Ishikawa (cell line): ENCODE data around the gene LEMD1.

Experiments used
- CEBPB ChIP-seq: IDR thresholded peaks from 2 replicates; pipeline ENCODE4 v1.6.1; 2012
- CREB1 ChIP-seq: IDR thresholded peaks from 2 replicates; pipeline ENCODE4 v1.6.1; 2012; ENCODE audit warnings: low read depth
- EGR1 ChIP-seq: IDR thresholded peaks from 2 replicates; pipeline ENCODE4 v1.6.1; 2012
- EP300 ChIP-seq: IDR thresholded peaks from 2 replicates; pipeline ENCODE4 v1.6.1; 2012; ENCODE audit warnings: borderline replicate concordance
- FOXM1 ChIP-seq: IDR thresholded peaks from 2 replicates; pipeline ENCODE4 v1.6.1; 2012; ENCODE audit warnings: low read depth, borderline replicate concordance
- NFIC ChIP-seq: IDR thresholded peaks from 2 replicates; pipeline ENCODE4 v1.6.1; 2012
- RAD21 ChIP-seq: IDR thresholded peaks from 2 replicates; pipeline ENCODE4 v1.6.1; 2012; ENCODE audit warnings: low read depth
- TAF1 ChIP-seq: IDR thresholded peaks from 2 replicates; pipeline ENCODE4 v1.6.1; 2012; ENCODE audit warnings: low read depth, mild to moderate bottlenecking
- TCF12 ChIP-seq: IDR thresholded peaks from 2 replicates; pipeline ENCODE4 v1.6.1; 2012; ENCODE audit warnings: low read depth
- TEAD4 ChIP-seq: IDR thresholded peaks from 2 replicates; pipeline ENCODE4 v1.6.1; 2012
- YY1 ChIP-seq: IDR thresholded peaks from 2 replicates; pipeline ENCODE4 v1.6.1; 2012; ENCODE audit warnings: low read depth
- ZBTB7A ChIP-seq: IDR thresholded peaks from 2 replicates; pipeline ENCODE4 v1.6.1; 2012; ENCODE audit warnings: low read depth
- TF ChIP-seq, protein P1 (sequence below): IDR thresholded peaks from 2 replicates; pipeline ENCODE4 v1.6.1; 2012
- TF ChIP-seq, protein P2 (sequence below): IDR thresholded peaks from 2 replicates; pipeline ENCODE4 v1.6.1; 2012; ENCODE audit warnings: low read depth, mild to moderate bottlenecking
- TF ChIP-seq, protein P3 (sequence below): IDR thresholded peaks from 2 replicates; pipeline ENCODE4 v1.6.1; 2012

Gene LEMD1

DNA sequence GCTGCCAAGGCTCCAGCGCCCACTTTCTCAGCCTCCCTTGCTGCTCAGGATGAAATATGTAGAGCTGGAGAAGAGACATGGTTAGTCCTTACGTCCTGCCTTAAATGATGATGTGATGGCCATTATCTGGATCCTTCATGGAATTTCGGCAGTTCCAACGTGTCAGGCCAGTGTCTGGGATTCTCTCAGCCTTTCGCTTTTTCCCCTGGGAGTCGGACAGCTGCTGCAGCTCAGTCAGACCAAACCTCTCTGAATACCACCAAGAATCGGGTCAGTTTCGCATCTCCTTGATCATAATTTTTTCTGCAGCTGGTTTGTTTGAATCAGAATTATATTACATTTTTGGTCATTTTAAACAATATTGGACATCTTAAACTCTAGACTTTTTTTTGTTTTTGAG lies 42.8 kb downstream of the LEMD1 start:
- TF ChIP-seq EGR1 (no peak), RAD21 (no peak), CEBPB (no peak), EP300 (no peak), TEAD4 (no peak), TAF1 (no peak), FOXM1 (no peak), NFIC (no peak), YY1 (no peak), TCF12 (no peak), CREB1 (no peak), ZBTB7A (no peak)
- TF ChIP-seq, protein P1, sequence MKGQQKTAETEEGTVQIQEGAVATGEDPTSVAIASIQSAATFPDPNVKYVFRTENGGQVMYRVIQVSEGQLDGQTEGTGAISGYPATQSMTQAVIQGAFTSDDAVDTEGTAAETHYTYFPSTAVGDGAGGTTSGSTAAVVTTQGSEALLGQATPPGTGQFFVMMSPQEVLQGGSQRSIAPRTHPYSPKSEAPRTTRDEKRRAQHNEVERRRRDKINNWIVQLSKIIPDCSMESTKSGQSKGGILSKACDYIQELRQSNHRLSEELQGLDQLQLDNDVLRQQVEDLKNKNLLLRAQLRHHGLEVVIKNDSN: no peak
- TF ChIP-seq, protein P2, sequence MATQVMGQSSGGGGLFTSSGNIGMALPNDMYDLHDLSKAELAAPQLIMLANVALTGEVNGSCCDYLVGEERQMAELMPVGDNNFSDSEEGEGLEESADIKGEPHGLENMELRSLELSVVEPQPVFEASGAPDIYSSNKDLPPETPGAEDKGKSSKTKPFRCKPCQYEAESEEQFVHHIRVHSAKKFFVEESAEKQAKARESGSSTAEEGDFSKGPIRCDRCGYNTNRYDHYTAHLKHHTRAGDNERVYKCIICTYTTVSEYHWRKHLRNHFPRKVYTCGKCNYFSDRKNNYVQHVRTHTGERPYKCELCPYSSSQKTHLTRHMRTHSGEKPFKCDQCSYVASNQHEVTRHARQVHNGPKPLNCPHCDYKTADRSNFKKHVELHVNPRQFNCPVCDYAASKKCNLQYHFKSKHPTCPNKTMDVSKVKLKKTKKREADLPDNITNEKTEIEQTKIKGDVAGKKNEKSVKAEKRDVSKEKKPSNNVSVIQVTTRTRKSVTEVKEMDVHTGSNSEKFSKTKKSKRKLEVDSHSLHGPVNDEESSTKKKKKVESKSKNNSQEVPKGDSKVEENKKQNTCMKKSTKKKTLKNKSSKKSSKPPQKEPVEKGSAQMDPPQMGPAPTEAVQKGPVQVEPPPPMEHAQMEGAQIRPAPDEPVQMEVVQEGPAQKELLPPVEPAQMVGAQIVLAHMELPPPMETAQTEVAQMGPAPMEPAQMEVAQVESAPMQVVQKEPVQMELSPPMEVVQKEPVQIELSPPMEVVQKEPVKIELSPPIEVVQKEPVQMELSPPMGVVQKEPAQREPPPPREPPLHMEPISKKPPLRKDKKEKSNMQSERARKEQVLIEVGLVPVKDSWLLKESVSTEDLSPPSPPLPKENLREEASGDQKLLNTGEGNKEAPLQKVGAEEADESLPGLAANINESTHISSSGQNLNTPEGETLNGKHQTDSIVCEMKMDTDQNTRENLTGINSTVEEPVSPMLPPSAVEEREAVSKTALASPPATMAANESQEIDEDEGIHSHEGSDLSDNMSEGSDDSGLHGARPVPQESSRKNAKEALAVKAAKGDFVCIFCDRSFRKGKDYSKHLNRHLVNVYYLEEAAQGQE: no peak
- TF ChIP-seq, protein P3, sequence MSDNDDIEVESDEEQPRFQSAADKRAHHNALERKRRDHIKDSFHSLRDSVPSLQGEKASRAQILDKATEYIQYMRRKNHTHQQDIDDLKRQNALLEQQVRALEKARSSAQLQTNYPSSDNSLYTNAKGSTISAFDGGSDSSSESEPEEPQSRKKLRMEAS: no peak

DNA sequence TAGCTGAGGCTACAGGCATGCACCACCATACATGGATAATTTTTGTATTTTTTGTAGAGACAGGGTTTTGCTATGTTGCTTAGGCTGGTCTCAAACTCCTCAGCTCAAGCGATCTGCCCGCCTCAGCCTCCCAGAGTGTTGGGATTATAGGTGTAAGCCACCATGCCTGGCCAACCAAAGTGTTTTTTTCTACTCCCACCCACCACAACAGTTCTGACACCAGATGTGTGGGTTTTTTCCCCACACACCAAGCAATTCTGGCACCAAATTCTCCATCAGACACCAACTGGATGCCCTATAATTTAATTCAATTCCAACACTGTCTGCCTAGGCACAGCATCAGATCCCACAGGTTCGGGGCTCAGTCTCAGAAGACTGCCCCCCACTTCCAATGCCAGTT lies 44.5 kb downstream of the LEMD1 start:
- TF ChIP-seq RAD21 (no peak), ZBTB7A (no peak), EP300 (no peak), FOXM1 (no peak), TAF1 (no peak), TCF12 (no peak), CEBPB (no peak), EGR1 (no peak), YY1 (no peak), TEAD4 (no peak), NFIC (no peak), CREB1 (no peak)
- TF ChIP-seq, protein P3: no peak
- TF ChIP-seq, protein P2: no peak
- TF ChIP-seq, protein P1: no peak

DNA sequence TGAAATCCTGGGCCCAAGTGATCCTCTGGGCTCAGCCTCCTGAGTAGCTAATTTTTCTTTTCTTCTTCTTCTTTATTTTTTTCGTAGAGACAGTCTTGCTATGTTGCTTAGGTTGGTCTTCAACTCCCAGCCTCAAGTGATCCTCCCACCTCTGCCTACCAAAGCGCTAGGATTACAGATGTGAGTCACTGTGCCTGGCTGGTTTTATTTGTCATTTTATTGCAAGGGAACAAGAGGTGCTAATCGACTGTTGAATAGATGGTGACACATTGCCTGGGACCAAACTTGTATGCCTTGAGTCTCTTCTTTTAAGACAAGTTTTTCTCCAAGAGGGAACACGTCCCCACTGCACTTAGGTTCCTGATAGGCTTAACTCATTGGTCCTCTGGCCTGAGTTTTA lies 45.1 kb downstream of the LEMD1 start:
- TF ChIP-seq, protein P3: no peak
- TF ChIP-seq EP300 (no peak), RAD21 (no peak), CEBPB (no peak), FOXM1 (no peak), ZBTB7A (no peak), CREB1 (no peak), TAF1 (no peak)
- TF ChIP-seq, protein P1: no peak
- TF ChIP-seq, protein P2: no peak

DNA sequence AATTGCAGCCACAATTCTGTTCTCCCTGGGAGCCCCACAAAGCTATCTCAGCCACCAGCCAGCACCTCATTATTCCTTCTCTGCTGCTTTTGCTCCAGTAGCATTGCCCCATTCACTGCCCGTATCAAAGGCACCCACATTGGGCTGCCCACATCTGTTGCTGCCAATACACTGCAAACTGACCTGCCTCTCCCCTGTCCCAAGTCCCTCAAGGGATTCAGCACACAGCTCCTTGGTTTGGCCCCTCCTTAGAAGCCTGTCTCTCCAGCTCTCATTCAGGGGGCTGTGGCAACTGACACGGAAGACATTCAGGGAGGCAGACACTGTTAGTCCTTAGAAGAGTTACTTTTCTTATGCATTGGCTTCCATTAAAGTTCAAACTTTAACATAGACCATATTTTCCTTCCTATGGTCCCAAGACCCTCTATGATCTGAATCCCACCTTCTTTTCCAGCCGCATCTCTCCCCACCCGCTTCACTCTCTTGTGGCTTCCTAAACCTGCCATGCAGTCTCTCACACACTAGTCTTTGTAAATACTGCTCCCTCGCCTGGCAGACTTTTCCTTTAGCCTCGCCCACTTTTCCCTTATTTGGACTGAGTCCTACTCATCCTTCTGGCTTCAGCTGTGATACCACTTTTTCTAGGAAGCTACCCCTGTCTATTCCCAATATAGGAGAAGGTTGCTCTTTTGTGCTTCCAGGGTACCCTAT lies 45.9 kb downstream of the LEMD1 start:
- TF ChIP-seq ZBTB7A: no peak
- TF ChIP-seq NFIC: no peak
- no peak for TF ChIP-seq EP300
- TF ChIP-seq CEBPB: no peak
- TF ChIP-seq, protein P1: no peak
- TF ChIP-seq TAF1: no peak
- TF ChIP-seq TCF12: no peak
- TF ChIP-seq, protein P2: no peak
- no peak for TF ChIP-seq TEAD4
- TF ChIP-seq YY1: no peak
- TF ChIP-seq RAD21: no peak
- TF ChIP-seq, protein P3: no peak
- no peak for TF ChIP-seq EGR1
